Measurements from ENCODE around the gene FAM151B. TPM values are rescaled to one million over a fixed set of nuclear protein-coding genes. Genes with fewer than 3 reads are reported as not detected.
"Not testable (repeated sequence)": the region's sequence is repeated elsewhere in the genome, so short reads cannot be mapped to it uniquely, and the experiment has no call there.

The FAM151B gene
- total and polyA plus RNA-seq, 4 donors: 0.95 to 4.4 (median 2.6) TPM

- ATAC-seq (ENCODE audit: low FRiP score): no peak
- no peaks in the 10 kb centered on the region for H3K36me3 ChIP-seq (ENCODE audit: control insufficient read depth in 1 of 2, insufficient read depth in 2 of 2, low read length in 1 of 2)
- intact Hi-C loops (cut with DNase I): no loop called here
- 91 to 95% methylated on average over 3 of the region's 3 CpGs for WGBS, 2 donors
- no peak for DNase-seq
- no peaks in the 10 kb centered on the region for H3K9me3 ChIP-seq (ENCODE audit: control insufficient read depth, low read length)
- H3K4me1 ChIP-seq (ENCODE audit: control insufficient read depth in 1 of 2, insufficient read depth in 2 of 2, low read length in 2 of 2): no peaks in the 10 kb centered on the region
- no peaks in the 10 kb centered on the region for H3K27me3 ChIP-seq (ENCODE audit: control insufficient read depth in 1 of 2, insufficient read depth in 2 of 2, low read length in 1 of 2)
- H3K27ac ChIP-seq (ENCODE audit: low read depth in 1 of 2, low read length in 2 of 2): no peak overlapping the region
- no peak overlapping the region for H3K4me3 ChIP-seq (ENCODE audit: low read length in 2 of 2)
These were observed 3.4 kb downstream of the FAM151B start for GRCh38 chr5:80491296-80491695.

- H3K9me3 ChIP-seq (ENCODE audit: control insufficient read depth, low read length): no peaks in the 10 kb centered on the region
- no peak for DNase-seq
- H3K27ac ChIP-seq (ENCODE audit: low read depth in 1 of 2, low read length in 2 of 2): no peak overlapping the region
- no peaks in the 10 kb centered on the region for H3K36me3 ChIP-seq (ENCODE audit: control insufficient read depth in 1 of 2, insufficient read depth in 2 of 2, low read length in 1 of 2)
- intact Hi-C loops (cut with DNase I): no loop called here
- WGBS, 2 donors: 92 to 95% methylated on average over 3 of the region's 3 CpGs
- no peaks in the 10 kb centered on the region for H3K27me3 ChIP-seq (ENCODE audit: control insufficient read depth in 1 of 2, insufficient read depth in 2 of 2, low read length in 1 of 2)
- no peak for ATAC-seq (ENCODE audit: low FRiP score)
- H3K4me3 ChIP-seq (ENCODE audit: low read length in 2 of 2): no peak overlapping the region
- no peaks in the 10 kb centered on the region for H3K4me1 ChIP-seq (ENCODE audit: control insufficient read depth in 1 of 2, insufficient read depth in 2 of 2, low read length in 2 of 2)
These were observed 4.8 kb downstream of the FAM151B start for GRCh38 chr5:80492741-80493140.

GRCh38 chr5:80493443-80493842 lies 5.5 kb downstream of the FAM151B start:
- DNase-seq; H3K4me1 ChIP-seq (ENCODE audit: control insufficient read depth in 1 of 2, insufficient read depth in 2 of 2, low read length in 2 of 2); H3K27me3 ChIP-seq (ENCODE audit: control insufficient read depth in 1 of 2, insufficient read depth in 2 of 2, low read length in 1 of 2); intact Hi-C loops (cut with DNase I); H3K9me3 ChIP-seq (ENCODE audit: control insufficient read depth, low read length); H3K27ac ChIP-seq (ENCODE audit: low read depth in 1 of 2, low read length in 2 of 2); H3K4me3 ChIP-seq (ENCODE audit: low read length in 2 of 2); ATAC-seq (ENCODE audit: low FRiP score); H3K36me3 ChIP-seq (ENCODE audit: control insufficient read depth in 1 of 2, insufficient read depth in 2 of 2, low read length in 1 of 2): not testable (repeated sequence)
- WGBS, 2 donors: 72 to 79% methylated on average over 7 of the region's 7 CpGs

GRCh38 chr5:80495891-80496290 lies 8.0 kb downstream of the FAM151B start:
- Histone ChIP-seq H3K36me3 (ENCODE audit: control insufficient read depth in 1 of 2, insufficient read depth in 2 of 2, low read length in 1 of 2) (no peaks in the 10 kb centered on the region), H3K27ac (ENCODE audit: low read depth in 1 of 2, low read length in 2 of 2) (no peak overlapping the region), H3K9me3 (ENCODE audit: control insufficient read depth, low read length) (no peaks in the 10 kb centered on the region), H3K27me3 (ENCODE audit: control insufficient read depth in 1 of 2, insufficient read depth in 2 of 2, low read length in 1 of 2) (no peaks in the 10 kb centered on the region), H3K4me1 (ENCODE audit: control insufficient read depth in 1 of 2, insufficient read depth in 2 of 2, low read length in 2 of 2) (no peaks in the 10 kb centered on the region), H3K4me3 (ENCODE audit: low read length in 2 of 2) (no peak overlapping the region)
- intact Hi-C loops (cut with DNase I): loop anchor here in 1 of 2 donors (2.0 kb wide), 1 partner anchor 13 kb away; no protein-coding TSS in a partner anchor
- 97 to 100% methylated on average over 2 of the region's 2 CpGs for WGBS, 2 donors
- no peak for DNase-seq
- ATAC-seq (ENCODE audit: low FRiP score): no peak

GRCh38 chr5:80502800-80503199 lies 14.9 kb downstream of the FAM151B start:
- Histone ChIP-seq H3K4me3 (ENCODE audit: low read length in 2 of 2) (no peak overlapping the region), H3K27ac (ENCODE audit: low read depth in 1 of 2, low read length in 2 of 2) (no peak overlapping the region), H3K4me1 (ENCODE audit: control insufficient read depth in 1 of 2, insufficient read depth in 2 of 2, low read length in 2 of 2) (no peaks in the 10 kb centered on the region), H3K36me3 (ENCODE audit: control insufficient read depth in 1 of 2, insufficient read depth in 2 of 2, low read length in 1 of 2) (no peaks in the 10 kb centered on the region), H3K9me3 (ENCODE audit: control insufficient read depth, low read length) (no peaks in the 10 kb centered on the region), H3K27me3 (ENCODE audit: control insufficient read depth in 1 of 2, insufficient read depth in 2 of 2, low read length in 1 of 2) (no peaks in the 10 kb centered on the region)
- intact Hi-C loops (cut with DNase I): no loop called here
- WGBS, 2 donors: 97 to 100% methylated on average over 2 of the region's 2 CpGs
- ATAC-seq (ENCODE audit: low FRiP score) (no peak), DNase-seq (no peak)

GRCh38 chr5:80503641-80504040 lies 15.7 kb downstream of the FAM151B start:
- 71 to 78% methylated on average over 1 of the region's 1 CpG for WGBS, 2 donors
- no peaks in the 10 kb centered on the region for H3K9me3 ChIP-seq (ENCODE audit: control insufficient read depth, low read length)
- intact Hi-C loops (cut with DNase I): no loop called here

GRCh38 chr5:80504833-80505232 lies 16.9 kb downstream of the FAM151B start:
- intact Hi-C loops (cut with DNase I): no loop called here
- Histone ChIP-seq H3K36me3 (ENCODE audit: control insufficient read depth in 1 of 2, insufficient read depth in 2 of 2, low read length in 1 of 2) (no peaks in the 10 kb centered on the region), H3K9me3 (ENCODE audit: control insufficient read depth, low read length) (no peaks in the 10 kb centered on the region), H3K4me1 (ENCODE audit: control insufficient read depth in 1 of 2, insufficient read depth in 2 of 2, low read length in 2 of 2) (no peaks in the 10 kb centered on the region), H3K27me3 (ENCODE audit: control insufficient read depth in 1 of 2, insufficient read depth in 2 of 2, low read length in 1 of 2) (no peaks in the 10 kb centered on the region), H3K27ac (ENCODE audit: low read depth in 1 of 2, low read length in 2 of 2) (no peak overlapping the region), H3K4me3 (ENCODE audit: low read length in 2 of 2) (no peak overlapping the region)
- no peak for DNase-seq
- ATAC-seq (ENCODE audit: low FRiP score): no peak
- 90 to 96% methylated on average over 1 of the region's 1 CpG for WGBS, 2 donors

More at GRCh38 chr5:80503641-80504040, 15.7 kb downstream of the FAM151B start:
- no peak for ATAC-seq (ENCODE audit: low FRiP score)
- Histone ChIP-seq H3K4me1 (ENCODE audit: control insufficient read depth in 1 of 2, insufficient read depth in 2 of 2, low read length in 2 of 2) (no peaks in the 10 kb centered on the region), H3K27me3 (ENCODE audit: control insufficient read depth in 1 of 2, insufficient read depth in 2 of 2, low read length in 1 of 2) (no peaks in the 10 kb centered on the region), H3K36me3 (ENCODE audit: control insufficient read depth in 1 of 2, insufficient read depth in 2 of 2, low read length in 1 of 2) (no peaks in the 10 kb centered on the region), H3K27ac (ENCODE audit: low read depth in 1 of 2, low read length in 2 of 2) (no peak overlapping the region), H3K4me3 (ENCODE audit: low read length in 2 of 2) (no peak overlapping the region)
- no peak for DNase-seq

- 93 to 96% methylated on average over 3 of the region's 3 CpGs for WGBS, 2 donors
- H3K36me3 ChIP-seq (ENCODE audit: control insufficient read depth in 1 of 2, insufficient read depth in 2 of 2, low read length in 1 of 2): no peaks in the 10 kb centered on the region
- intact Hi-C loops (cut with DNase I): loop anchor here in 1 of 2 donors (2.0 kb wide), 1 partner anchor 13 kb away; no protein-coding TSS in a partner anchor
- H3K4me3 ChIP-seq (ENCODE audit: low read length in 2 of 2): no peak overlapping the region
- DNase-seq (no peak), ATAC-seq (ENCODE audit: low FRiP score) (no peak)
- no peaks in the 10 kb centered on the region for H3K27me3 ChIP-seq (ENCODE audit: control insufficient read depth in 1 of 2, insufficient read depth in 2 of 2, low read length in 1 of 2)
- H3K9me3 ChIP-seq (ENCODE audit: control insufficient read depth, low read length): no peaks in the 10 kb centered on the region
- H3K4me1 ChIP-seq (ENCODE audit: control insufficient read depth in 1 of 2, insufficient read depth in 2 of 2, low read length in 2 of 2): peaks cover 0 to 2% of the 10 kb centered on the region in 2 donors
- no peak overlapping the region for H3K27ac ChIP-seq (ENCODE audit: low read depth in 1 of 2, low read length in 2 of 2)
These were observed 19.8 kb downstream of the FAM151B start for GRCh38 chr5:80507663-80508062.

- intact Hi-C loops (cut with DNase I): loop anchor here in 1 of 2 donors (2.0 kb wide), 1 partner anchor 14 kb away; no protein-coding TSS in a partner anchor
- Histone ChIP-seq H3K27ac (ENCODE audit: low read depth in 1 of 2, low read length in 2 of 2) (no peak overlapping the region), H3K27me3 (ENCODE audit: control insufficient read depth in 1 of 2, insufficient read depth in 2 of 2, low read length in 1 of 2) (no peaks in the 10 kb centered on the region), H3K4me1 (ENCODE audit: control insufficient read depth in 1 of 2, insufficient read depth in 2 of 2, low read length in 2 of 2) (peaks cover 0 to 2% of the 10 kb centered on the region in 2 donors), H3K9me3 (ENCODE audit: control insufficient read depth, low read length) (no peaks in the 10 kb centered on the region), H3K36me3 (ENCODE audit: control insufficient read depth in 1 of 2, insufficient read depth in 2 of 2, low read length in 1 of 2) (no peaks in the 10 kb centered on the region), H3K4me3 (ENCODE audit: low read length in 2 of 2) (no peak overlapping the region)
- WGBS, 2 donors: 93 to 95% methylated on average over 6 of the region's 6 CpGs
- no peak for DNase-seq
- ATAC-seq (ENCODE audit: low FRiP score): no peak
These were observed 20.9 kb downstream of the FAM151B start for GRCh38 chr5:80508844-80509243.

All from aorta (tissue), 5 donors.